Neuron (in vitro differentiated cells): ENCODE data around the gene ZNF264.
"Not testable (repeated sequence)": the region's sequence is repeated elsewhere in the genome, so short reads cannot be mapped to it uniquely, and the experiment has no call there.

Source experiments
- H2AFZ ChIP-seq: one replicate; pipeline ENCODE4 v1.6.1; 2013; ENCODE audit warnings: low read depth, mild to moderate bottlenecking, inconsistent platforms, low read length, moderate library complexity
- H3K27me3 ChIP-seq: one replicate; pipeline ENCODE4 v1.6.1; 2013; ENCODE audit warnings: low read length; ENCODE audit not compliant: insufficient read depth
- H3K36me3 ChIP-seq: one replicate; pipeline ENCODE4 v1.6.1; 2013; ENCODE audit warnings: low read length; ENCODE audit not compliant: insufficient read depth
- H3K4me1 ChIP-seq: one replicate; pipeline ENCODE4 v1.6.1; 2013; ENCODE audit warnings: low read length; ENCODE audit not compliant: insufficient read depth
- H3K4me3 ChIP-seq: 2 replicates; pipeline ENCODE4 v1.5.1; 2013; ENCODE audit warnings: mild to moderate bottlenecking, low read length, moderate library complexity
- H3K9me3 ChIP-seq: one replicate; pipeline ENCODE4 v1.6.1; 2013; ENCODE audit warnings: low read length

ZNF264 gene

GRCh38 chr19:57191141-57192076 is at the start of gene ZNF264:
Gene ZNF264 (plus strand): TSS chr19:57191500. CDS start chr19:57191914, 414 bp downstream.
- Histone ChIP-seq H3K9me3 (peaks cover 27% of the 10 kb centered on the region), H3K4me1 (peaks cover 6% of the 10 kb centered on the region), H3K36me3 (peaks cover 37% of the 10 kb centered on the region), H2AFZ (peak within 1 kb of the TSS; percentile 91), H3K4me3 (peak within 1 kb of the TSS; percentile 92), H3K27me3 (no peaks in the 10 kb centered on the region)

- Histone ChIP-seq H3K4me1 (no peaks in the 10 kb centered on the region), H3K9me3 (peaks cover 2% of the 10 kb centered on the region), H3K27me3 (no peaks in the 10 kb centered on the region), H2AFZ (no peak overlapping the region), H3K36me3 (no peaks in the 10 kb centered on the region), H3K4me3 (no peak overlapping the region)
These were observed 49.6 kb upstream of the ZNF264 start for GRCh38 chr19:57141699-57142098.

GRCh38 chr19:57152921-57153320 is 38.4 kb upstream of the ZNF264 start:
- Histone ChIP-seq H2AFZ (no peak overlapping the region), H3K9me3 (no peaks in the 10 kb centered on the region), H3K27me3 (no peaks in the 10 kb centered on the region), H3K4me1 (no peaks in the 10 kb centered on the region), H3K36me3 (no peaks in the 10 kb centered on the region), H3K4me3 (no peak overlapping the region)

- Histone ChIP-seq H3K27me3 (no peaks in the 10 kb centered on the region), H3K4me1 (no peaks in the 10 kb centered on the region), H3K9me3 (peaks cover 9% of the 10 kb centered on the region), H3K36me3 (no peaks in the 10 kb centered on the region), H2AFZ (no peak overlapping the region), H3K4me3 (no peak overlapping the region)
These were observed 29.2 kb upstream of the ZNF264 start for GRCh38 chr19:57161985-57162539.

- Histone ChIP-seq H3K9me3 (peaks cover 7% of the 10 kb centered on the region), H3K4me1 (no peaks in the 10 kb centered on the region), H2AFZ (no peak overlapping the region), H3K36me3 (no peaks in the 10 kb centered on the region), H3K4me3 (no peak overlapping the region), H3K27me3 (no peaks in the 10 kb centered on the region)
These were observed 25.5 kb upstream of the ZNF264 start for GRCh38 chr19:57165846-57166245.

- Histone ChIP-seq H3K36me3 (no peaks in the 10 kb centered on the region), H2AFZ (no peak within 1 kb of the TSS), H3K4me3 (no peak within 1 kb of the TSS), H3K9me3 (peaks cover 7% of the 10 kb centered on the region), H3K27me3 (no peaks in the 10 kb centered on the region), H3K4me1 (no peaks in the 10 kb centered on the region)
These were observed 23.9 kb upstream of the ZNF264 start, which contains the start of gene DUXA for GRCh38 chr19:57167385-57167784. Gene DUXA (minus strand): TSS chr19:57167485. CDS start chr19:57167443, 42 bp downstream.

GRCh38 chr19:57171551-57172081 is 19.7 kb upstream of the ZNF264 start:
- no peaks in the 10 kb centered on the region for H3K36me3 ChIP-seq
- H3K4me3 ChIP-seq: peak overlapping the region; percentile 43
- peak overlapping the region; percentile 72 for H2AFZ ChIP-seq
- peaks cover 5% of the 10 kb centered on the region for H3K4me1 ChIP-seq
- H3K9me3 ChIP-seq: peaks cover 4% of the 10 kb centered on the region
- H3K27me3 ChIP-seq: no peaks in the 10 kb centered on the region

- no peaks in the 10 kb centered on the region for H3K27me3 ChIP-seq
- peak overlapping the region; percentile 91 for H2AFZ ChIP-seq
- H3K4me1 ChIP-seq: peaks cover 6% of the 10 kb centered on the region
- H3K36me3 ChIP-seq: peaks cover 27% of the 10 kb centered on the region
- H3K4me3 ChIP-seq: no peak overlapping the region
- peaks cover 27% of the 10 kb centered on the region for H3K9me3 ChIP-seq
These were observed 999 bp upstream of the ZNF264 start for GRCh38 chr19:57190301-57190700.

GRCh38 chr19:57192077-57192420 is 749 bp downstream of the ZNF264 start:
- peaks cover 44% of the 10 kb centered on the region for H3K36me3 ChIP-seq
- peak overlapping the region; percentile 92 for H3K4me3 ChIP-seq
- no peak overlapping the region for H2AFZ ChIP-seq
- peaks cover 6% of the 10 kb centered on the region for H3K4me1 ChIP-seq
- H3K9me3 ChIP-seq: peaks cover 24% of the 10 kb centered on the region
- H3K27me3 ChIP-seq: no peaks in the 10 kb centered on the region

- no peak overlapping the region for H2AFZ ChIP-seq
- H3K27me3 ChIP-seq: no peaks in the 10 kb centered on the region
- H3K9me3 ChIP-seq: peaks cover 18% of the 10 kb centered on the region
- H3K4me1 ChIP-seq: peaks cover 6% of the 10 kb centered on the region
- H3K4me3 ChIP-seq: peak overlapping the region; percentile 92
- peaks cover 50% of the 10 kb centered on the region for H3K36me3 ChIP-seq
These were observed 1.7 kb downstream of the ZNF264 start for GRCh38 chr19:57192993-57193392.

- not testable (repeated sequence) for H3K4me1 ChIP-seq, H2AFZ ChIP-seq, H3K4me3 ChIP-seq, H3K27me3 ChIP-seq
- Histone ChIP-seq H3K9me3 (peaks cover 17% of the 10 kb centered on the region), H3K36me3 (peaks cover 86% of the 10 kb centered on the region)
These were observed 6.6 kb downstream of the ZNF264 start for GRCh38 chr19:57197874-57198273.

GRCh38 chr19:57202160-57202559 is 10.9 kb downstream of the ZNF264 start:
- Histone ChIP-seq H3K4me3 (no peak overlapping the region), H3K27me3 (no peaks in the 10 kb centered on the region), H3K36me3 (peaks cover 74% of the 10 kb centered on the region), H3K4me1 (no peaks in the 10 kb centered on the region), H2AFZ (no peak overlapping the region), H3K9me3 (peaks cover 16% of the 10 kb centered on the region)

GRCh38 chr19:57210381-57210780 is 19.1 kb downstream of the ZNF264 start:
- H3K27me3 ChIP-seq: no peaks in the 10 kb centered on the region
- H3K4me3 ChIP-seq: no peak overlapping the region
- H3K36me3 ChIP-seq: peaks cover 77% of the 10 kb centered on the region
- H2AFZ ChIP-seq: no peak overlapping the region
- H3K4me1 ChIP-seq: peaks cover 2% of the 10 kb centered on the region
- peaks cover 13% of the 10 kb centered on the region for H3K9me3 ChIP-seq
